GM18502 (cell line): ENCODE measurements around the gene TBC1D9B.
"Not testable (repeated sequence)": the region's sequence is repeated elsewhere in the genome, so short reads cannot be mapped to it uniquely, and the experiment has no call there.

Source experiments
- ATAC-seq: cut with Tn5 transposase; IDR thresholded peaks from one replicate; pipeline ENCODE4 v1.9.1; 2021; ENCODE audit warnings: mild to moderate bottlenecking; ENCODE audit not compliant: unreplicated experiment, poor library complexity

The TBC1D9B gene

DNA sequence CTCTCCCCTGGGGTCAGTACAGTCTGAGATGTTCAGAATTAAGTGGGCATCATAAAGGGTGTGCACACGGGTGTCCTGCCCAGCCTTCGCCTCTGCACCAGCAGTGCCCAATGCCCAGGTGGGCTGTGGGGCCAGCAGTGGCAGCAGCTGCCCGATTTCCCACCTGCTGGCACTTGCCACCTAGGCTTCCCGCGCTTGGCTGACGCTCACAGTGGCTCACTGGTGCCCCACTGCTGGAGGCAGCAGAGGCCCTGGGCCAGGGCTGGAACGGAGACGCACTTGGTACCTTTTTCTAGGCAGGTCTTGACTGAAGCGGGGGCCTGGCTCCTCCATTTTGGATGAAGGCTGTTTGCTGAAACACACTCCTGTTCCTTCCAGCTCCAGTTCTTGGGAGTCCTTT is 66.1 kb downstream of the TBC1D9B start:
- no peak for ATAC-seq

DNA sequence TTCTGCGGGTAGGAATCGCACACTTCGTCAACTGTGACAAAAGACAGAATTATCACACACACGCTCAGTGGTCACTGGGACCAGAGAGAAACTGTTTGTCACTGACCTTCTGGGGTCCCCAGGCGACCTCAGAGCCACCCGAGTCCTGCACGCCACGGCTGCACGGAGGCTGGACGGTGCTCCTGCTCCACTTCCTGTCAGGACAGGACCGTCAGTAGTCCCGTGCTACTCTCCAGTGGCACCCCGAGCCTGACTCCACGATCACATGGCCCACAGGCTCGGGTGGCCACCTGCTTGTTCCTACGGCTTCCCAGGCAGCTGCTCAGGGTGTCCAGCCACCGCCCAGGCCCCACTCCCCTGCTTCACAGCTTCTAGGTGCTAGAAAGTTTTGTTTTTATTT is 66.9 kb downstream of the TBC1D9B start:
- ATAC-seq, result no peak

DNA sequence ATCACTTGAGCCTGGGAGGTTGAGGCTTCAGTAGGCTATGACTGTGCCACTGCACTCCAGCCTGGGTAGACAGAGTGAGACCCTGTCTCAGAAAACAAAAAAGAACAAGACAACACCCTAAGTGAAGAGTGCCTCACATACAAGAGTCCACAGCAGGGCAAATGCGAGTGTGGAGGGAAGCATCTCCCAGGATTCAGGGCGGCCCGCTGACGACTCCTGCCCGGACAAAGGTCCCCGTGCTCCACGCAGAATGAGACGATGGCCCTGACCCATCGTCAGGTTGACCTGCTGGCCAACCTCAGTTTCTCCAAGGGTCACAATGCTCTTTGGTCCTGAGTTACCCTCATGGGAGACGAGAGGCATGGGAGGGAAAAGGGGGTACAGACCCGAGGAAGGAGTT is 67.4 kb downstream of the TBC1D9B start:
- no peak for ATAC-seq

DNA sequence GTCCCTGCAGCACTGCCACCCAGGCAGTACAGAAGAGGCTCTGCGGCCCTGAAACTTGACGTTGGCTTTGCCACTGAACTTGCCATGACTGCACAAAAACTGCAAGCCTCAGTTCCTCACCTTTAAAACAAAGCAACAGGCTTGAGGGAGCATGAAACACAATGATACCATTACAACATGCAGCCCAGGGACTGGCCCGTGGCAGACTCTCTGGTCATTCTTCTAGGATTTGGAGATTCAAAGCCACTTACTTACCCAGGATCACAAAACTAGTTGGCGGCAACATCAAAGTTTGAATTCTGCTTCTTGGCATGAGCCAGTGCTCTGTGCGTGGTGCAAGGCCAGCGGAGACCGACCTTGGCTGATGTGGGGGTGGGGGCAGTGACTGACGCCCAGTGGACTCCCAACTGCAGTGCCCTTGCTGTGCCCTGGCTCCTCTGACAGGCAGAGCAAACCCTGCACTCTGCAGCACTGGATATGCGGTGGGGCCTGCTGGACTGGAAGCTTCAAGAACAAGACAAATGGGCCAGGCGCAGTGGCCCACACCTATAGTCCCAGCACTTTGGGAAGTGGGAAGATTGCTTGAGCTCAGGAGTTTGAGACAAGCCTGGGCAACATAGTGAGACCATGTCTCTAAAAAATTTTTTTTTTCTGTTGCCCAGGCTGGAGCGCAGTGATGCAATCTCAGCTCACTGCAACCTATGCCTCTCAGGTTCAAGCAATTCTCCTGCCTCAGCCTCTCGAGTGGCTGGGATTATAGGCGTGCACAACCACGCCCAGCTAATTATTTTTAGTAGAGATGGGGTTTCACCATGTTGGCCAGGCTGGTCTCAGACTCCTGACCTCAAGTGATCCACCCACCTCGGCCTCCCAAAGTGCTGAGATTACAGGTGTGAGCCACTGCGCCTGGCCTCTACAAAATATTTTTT is 68.1 kb downstream of the TBC1D9B start:
- no peak for ATAC-seq

DNA sequence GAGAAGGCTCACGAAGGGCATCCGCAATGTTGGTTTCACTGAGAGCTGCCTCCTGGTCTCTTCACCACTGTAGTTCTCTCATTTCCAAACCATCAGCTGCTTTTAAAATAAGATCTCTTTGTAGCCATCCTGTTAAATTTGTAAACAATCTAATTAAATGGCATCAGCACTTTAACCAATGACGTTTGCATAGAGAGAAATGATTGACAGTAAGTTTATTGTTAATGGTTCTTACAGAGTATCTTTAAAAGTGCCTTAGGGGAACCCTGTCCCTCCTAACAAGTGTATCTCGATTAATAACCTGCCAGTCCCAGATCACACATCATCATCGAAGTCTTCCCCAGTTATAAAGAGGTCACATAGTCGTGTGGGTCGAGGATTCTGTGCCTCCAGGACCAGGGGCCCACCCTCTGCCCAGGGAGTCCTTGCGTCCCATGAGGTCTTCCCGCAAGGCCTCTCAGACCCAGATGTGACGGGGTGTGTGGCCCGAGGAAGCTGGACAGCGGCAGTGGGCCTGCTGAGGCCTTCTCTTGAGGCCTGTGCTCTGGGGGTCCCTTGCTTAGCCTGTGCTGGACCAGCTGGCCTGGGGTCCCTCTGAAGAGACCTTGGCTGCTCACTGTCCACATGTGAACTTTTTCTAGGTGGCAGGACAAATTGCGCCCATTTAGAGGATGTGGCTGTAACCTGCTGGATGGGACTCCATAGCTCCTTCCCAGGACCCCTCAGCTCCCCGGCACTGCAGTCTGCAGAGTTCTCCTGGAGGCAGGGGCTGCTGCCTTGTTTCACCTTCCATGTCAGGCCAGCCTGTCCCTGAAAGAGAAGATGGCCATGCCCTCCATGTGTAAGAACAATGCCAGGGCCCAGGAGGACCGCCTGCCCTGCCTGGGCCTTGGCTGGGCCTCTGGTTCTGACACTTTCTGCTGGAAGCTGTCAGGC is 70.4 kb downstream of the TBC1D9B start:
- no peak for ATAC-seq

DNA sequence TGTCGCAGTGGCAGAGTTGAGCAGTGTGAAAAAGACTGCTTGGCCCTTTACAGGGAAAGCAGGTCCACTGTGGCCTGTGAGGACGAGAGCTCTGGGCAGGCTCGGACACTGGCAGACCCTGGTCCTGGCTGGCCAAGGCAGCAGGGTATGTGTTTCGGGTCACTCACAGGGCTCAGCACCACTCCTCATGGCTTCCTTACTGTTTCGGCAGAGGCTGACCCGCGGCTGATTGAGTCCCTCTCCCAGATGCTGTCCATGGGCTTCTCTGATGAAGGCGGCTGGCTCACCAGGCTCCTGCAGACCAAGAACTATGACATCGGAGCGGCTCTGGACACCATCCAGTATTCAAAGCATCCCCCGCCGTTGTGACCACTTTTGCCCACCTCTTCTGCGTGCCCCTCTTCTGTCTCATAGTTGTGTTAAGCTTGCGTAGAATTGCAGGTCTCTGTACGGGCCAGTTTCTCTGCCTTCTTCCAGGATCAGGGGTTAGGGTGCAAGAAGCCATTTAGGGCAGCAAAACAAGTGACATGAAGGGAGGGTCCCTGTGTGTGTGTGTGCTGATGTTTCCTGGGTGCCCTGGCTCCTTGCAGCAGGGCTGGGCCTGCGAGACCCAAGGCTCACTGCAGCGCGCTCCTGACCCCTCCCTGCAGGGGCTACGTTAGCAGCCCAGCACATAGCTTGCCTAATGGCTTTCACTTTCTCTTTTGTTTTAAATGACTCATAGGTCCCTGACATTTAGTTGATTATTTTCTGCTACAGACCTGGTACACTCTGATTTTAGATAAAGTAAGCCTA is 71.3 kb downstream of the TBC1D9B start:
- ATAC-seq, result peak; percentile 39

DNA sequence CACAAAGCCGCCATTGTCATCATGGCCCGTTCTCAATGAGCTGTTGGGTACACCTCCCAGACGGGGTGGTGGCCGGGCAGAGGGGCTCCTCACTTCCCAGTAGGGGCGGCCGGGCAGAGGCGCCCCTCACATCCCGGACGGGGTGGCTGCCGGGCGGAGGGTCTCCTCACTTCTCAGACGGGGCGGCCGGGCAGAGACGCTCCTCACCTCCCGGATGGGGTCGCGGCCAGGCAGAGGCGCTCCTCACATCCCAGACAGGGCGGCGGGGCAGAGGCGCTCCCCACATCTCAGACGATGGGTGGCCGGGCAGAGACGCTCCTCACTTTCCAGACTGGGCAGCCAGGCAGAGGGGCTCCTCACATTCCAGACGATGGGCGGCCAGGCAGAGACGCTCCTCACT is 72.8 kb downstream of the TBC1D9B start:
- ATAC-seq, result not testable (repeated sequence)

DNA sequence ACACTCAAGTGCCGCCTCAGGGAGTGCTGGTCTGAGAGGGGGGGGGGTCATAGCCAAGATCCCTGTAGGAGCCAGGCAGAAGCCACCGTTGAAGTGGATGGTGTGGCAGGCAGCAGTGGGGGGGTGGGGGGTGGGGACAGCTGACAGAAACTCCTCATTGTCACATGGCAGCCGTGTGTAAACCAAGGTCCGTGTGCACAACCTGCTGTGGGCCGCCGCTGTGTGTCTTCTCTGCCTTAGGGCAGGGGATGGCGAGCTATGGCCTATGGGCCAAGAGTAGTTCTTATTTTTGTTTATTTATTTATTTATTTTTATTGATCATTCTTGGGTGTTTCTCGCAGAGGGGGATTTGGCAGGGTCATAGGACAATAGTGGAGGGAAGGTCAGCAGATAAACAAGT is 73.6 kb downstream of the TBC1D9B start:
- no peak for ATAC-seq

DNA sequence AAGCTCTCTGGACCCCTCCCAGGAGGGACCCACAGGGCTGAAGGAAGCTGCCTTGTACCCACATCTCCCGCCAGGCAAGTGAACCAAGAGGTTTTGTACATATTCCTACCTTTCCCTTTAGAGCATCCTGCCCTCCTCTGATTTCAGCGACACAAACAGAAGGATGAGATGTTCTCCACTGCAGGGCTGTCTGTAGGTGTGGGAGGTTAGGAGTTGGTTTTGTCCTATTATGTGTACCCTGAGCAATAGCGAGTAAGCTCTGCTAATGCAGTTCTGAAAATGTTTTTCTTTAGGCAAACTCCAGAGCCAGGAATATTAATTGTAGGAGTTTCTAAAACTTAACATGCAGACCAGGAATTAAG is 74.0 kb downstream of the TBC1D9B start:
- ATAC-seq, result no peak

DNA sequence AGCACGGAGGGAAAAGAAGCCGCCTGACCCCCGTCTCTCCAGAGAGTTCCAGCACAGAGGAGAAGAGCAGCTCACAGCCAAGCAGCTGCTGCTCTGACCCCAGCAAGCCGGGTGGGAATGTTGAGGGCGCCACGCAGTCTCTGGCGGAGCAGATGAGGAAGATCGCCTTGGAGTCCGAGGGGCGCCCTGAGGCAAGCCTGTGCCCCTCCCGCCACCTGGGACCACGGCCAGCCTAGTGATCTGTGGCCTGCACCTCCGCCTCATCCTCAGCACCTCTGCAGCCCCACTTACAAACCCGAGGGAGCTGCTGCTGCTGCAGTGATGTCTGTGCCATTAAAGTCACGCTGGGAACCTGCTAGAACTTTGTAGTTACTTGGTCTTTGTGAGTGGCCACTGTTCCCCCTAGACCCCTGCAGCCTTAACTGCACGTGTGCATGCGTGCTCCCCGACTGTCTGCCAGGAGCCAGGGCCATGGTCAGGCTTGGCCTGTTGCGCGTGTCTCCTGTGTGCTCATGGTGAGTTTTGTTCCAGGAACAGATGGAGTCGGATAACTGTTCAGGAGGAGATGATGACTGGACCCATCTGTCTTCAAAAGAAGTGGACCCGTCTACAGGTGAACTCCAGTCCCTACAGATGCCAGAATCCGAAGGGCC is 74.5 kb downstream of the TBC1D9B start:
- no peak for ATAC-seq

DNA sequence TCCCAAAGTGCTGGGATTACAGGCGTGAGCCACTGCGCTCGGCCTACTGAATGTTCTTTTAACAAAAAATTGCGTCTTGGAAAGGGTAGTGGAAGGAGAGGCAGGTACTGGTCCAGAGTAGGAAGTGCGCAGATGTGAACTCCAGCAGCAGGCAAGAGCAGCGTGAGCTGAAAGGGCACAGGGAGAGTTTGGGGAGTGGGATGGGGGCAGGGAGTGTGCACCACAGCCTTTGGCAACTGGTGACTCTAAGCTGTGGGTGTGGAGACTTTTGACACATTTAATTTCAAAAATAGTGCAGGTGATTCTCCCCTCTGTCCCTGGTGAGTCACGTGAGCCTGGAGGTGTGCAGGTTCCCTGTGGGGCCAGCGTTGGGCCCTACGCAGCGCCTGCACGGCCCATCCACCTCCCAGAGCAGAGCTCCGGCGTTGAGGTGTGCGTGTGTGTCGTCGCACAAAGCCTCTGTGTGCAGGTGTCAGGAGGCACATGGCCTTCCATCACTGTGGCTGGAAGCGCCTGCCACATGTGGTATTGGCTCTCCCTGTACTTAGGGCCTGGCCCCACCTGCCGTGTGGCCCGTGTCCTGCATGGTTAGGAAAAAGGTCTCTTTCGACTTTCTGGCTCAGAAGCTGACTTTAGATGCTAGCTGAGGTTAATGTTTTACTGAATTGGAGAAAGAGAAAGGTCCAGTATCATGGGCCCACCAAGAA is 75.5 kb downstream of the TBC1D9B start:
- ATAC-seq, result no peak

DNA sequence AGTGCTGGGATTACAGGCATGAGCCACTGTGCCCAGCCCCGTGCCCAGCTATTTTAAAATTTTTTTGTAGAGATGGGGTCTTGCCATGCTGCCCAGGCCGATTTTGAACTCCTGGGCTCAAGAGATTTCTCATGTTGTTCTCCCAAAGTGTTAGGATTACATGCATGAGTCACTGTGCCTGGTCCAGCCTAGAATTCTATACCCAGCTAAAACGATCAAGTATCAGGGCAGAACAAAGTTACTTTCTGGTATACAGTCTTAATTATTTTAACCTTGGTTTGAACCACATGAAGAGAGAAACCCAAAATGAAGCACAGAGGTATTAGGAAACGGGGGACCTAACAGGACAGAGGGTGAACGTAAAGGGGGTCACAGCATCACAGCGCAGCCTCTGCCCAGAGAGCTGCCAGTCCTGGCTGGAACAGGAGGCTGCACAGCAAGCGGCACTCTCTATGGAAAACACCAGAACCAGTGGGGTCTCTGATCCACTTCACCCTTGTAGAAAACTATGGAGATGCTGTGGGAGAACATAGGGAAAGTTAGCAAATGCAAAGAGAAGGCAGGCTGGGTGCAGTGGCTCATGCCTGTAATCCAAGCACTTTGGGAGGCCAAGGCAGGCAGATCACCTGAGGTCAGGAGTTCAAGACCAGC is 76.8 kb downstream of the TBC1D9B start:
- no peak for ATAC-seq

DNA sequence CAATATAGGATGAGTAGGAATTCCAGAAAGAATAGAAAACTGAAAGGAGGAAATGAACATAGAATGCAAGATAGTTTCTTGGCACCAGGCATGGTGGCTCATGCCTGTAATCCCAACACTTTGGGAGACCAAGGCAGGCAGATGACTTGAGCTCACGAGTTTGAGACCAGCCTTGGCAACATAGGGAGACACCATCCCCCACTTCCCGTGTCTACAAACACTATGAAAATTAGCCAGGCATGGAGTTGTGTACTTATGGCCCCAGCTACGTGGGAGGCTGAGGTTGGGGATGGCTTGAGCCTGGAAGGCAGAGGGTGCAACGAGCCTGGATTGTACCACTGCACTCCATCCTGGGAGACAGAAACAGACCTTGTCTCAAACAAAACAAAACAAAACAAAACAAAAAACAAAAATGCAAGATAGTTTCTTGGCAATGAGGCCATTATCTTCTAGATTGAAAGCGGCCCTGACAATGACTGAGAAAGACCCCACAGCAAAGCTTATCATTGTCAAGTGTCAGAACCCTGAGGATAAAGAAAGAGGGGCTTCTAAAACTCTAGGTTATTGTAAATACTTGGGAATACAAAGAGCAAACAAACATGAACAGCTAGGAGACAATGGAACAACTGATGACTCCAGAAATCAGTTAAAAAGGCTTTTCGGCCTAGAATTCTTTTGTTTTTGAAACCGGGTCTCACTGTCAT is 77.8 kb downstream of the TBC1D9B start:
- ATAC-seq, result no peak

DNA sequence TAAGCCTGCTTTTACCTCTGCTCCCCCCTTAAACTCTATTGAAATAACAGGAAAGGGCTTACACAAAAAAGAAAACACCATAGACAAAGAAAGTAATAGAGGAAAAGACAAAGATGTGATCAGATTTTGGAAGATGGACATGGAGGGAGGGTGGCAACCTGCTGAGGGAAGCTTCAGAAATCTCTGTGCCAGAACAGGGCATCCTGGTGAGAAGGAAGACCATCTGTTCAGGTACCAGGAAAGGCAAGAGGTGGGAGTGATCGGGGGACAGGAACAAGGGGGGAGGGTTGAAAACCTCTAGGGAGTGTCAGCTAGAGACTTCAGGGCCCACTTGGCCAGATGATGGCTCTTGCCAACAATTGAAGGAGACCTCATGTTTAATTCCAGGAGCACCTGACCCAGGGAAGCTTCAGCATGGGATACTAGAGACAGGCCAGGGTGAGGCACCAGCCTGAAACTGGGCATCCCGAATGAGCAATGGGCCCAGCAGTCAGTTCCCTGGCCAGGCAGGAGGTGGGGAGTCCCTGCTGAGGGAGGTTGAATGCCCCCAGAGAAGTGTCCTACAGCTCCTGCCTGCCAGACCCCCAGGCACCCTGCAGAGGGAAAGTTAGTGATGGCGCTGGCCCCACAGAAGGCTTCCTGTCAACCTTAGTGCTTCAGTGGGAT is 78.8 kb downstream of the TBC1D9B start:
- no peak for ATAC-seq

DNA sequence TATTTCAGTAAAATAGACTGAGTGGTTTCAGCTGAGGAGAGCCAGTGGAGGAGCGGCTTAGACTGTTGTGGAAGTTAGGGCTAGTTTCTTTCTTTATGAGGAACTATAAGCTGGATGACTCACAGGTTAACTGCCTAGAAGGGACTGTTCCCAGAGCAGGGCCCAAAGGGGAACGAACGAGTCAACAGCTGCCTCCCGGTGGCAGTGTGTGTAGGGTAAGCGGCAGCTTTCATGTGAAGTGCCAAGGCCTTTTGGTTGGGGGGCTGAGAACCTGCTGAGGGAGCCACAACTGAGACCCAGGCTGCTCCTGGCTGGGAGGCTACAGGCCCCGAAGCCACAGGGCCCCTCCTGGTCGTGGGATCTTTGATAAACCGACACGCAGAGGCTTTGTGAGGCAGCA is 80.0 kb downstream of the TBC1D9B start:
- ATAC-seq, result no peak

DNA sequence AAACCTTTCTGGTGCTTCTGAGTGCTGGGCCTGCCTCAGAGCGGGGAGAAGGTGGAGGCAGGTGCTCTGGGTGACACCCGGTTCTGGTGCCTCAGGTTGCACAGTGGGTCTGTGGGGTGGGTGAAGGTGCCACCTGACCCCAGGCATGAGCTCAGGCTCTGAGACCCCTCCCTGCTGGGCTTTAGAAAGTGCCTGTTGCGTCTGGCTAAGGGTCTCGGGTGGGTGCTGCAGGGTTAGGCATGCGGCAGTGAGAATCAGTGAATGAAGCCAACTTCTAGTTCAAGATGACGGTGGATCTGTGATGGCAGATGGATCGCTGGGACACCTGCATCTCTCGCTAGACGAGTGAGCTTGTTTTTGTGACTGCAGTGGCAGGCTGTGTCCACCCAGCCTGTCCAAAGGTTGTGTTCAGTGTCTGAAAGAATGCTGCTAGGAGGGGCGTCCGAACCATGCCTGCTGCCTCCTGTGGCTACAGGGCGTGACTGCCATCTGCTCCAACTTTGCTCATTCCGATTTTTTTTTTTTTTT is 82.0 kb downstream of the TBC1D9B start:
- ATAC-seq, result no peak

DNA sequence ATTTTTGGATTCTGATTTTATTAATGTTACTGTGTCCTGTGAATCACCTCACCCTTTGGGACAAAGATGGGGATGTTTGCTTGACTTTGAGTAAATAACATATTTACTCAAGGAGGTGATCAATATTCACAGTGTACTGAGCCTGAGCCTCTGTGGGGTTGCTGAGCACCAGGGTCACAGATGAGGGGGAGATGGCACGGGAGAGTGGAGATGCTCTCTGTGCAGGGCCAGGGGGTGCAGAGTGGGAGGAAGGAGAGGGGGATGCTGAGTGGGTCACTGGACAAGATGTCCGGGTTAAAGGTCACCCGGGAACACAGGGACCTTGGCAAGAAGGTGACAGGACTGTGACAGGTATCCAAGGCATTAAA is 83.0 kb downstream of the TBC1D9B start:
- no peak for ATAC-seq
